ENCODE data around the gene CACNA1C. TPM values are rescaled to one million over a fixed set of nuclear protein-coding genes. Genes with fewer than 3 reads are reported as not detected.

The CACNA1C gene
- total RNA-seq, 1 donor from 2014 or later, result 0.14 TPM

DNA sequence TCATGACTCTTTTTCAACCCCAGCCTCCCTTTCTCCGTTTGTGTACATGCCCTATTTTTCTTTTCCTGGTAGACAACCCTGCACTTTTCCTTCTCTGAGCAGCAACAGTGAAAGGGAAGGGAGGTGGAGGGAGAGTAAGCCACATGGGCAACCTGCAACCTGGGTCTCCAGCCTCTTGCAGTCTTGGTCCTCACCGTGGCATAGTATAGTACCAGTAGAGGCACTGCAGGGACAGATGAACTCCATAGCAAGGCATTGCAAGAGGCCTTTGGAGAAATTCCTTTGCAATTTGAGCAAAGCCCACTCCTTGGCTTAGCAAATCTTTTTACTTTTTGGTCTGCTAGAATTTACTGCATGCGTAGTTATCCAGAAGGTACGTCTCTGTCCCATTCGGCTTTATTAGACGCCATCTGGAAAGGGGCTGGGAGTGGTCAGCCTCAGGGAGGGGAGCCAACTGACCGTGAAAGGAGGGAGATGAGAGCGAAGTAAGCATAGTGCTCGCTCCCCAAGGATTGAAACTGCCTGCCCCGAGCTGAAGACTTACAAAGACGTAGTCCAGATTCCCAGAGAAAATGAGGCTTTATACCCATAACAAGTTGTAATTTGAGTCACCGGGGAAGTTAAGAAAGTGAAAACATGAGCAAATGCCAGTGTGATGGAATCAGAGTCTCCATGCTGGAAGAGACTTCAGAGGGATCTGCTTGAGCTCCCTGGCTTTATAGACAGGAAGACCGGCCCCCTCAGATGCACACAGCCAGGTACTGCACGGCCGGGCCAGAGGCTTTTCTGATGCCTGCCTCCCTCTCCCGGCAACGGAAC lies 332.0 kb downstream of the CACNA1C start:
- H3K4me3 Mint-ChIP-seq (ENCODE audit: low read depth), result no peak overlapping the region
- no peaks in the 10 kb centered on the region for H3K9me3 Mint-ChIP-seq
- DNase-seq (ENCODE audit: low spot score), result no peak
- peaks cover 2% of the 10 kb centered on the region for H3K4me1 Mint-ChIP-seq (ENCODE audit: low read depth)
- no peaks in the 10 kb centered on the region for H3K36me3 Mint-ChIP-seq (ENCODE audit: low read depth)
- H3K27me3 Mint-ChIP-seq (ENCODE audit: low read depth), result peaks cover 14% of the 10 kb centered on the region
- intact Hi-C loops (cut with micrococcal nuclease), result loop anchor here (5.0 to 10.0 kb wide), 2 partner anchors 158 to 200 kb away; no protein-coding TSS in a partner anchor
- no peak overlapping the region for H3K27ac Mint-ChIP-seq

DNA sequence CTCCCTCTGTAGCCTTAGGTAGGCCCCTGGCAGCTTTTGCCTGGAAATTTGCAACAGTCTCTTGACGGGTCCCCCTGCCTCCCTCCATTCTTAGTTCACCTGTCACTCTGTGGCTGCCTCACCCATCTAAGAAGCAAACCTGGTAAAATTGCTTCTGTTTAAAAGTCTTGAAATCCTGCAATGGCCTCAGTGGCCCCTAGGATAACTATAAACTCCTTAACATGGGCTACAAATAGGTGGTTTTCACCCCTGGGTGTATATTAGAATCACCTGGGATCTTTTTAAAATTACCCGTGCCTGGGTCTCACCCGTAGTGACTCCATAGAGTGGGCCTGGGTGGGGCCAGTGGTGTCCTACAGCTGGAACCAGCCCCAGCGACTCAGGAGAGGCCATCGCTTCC lies 332.7 kb downstream of the CACNA1C start:
- Mint-ChIP-seq H3K9me3 (no peaks in the 10 kb centered on the region), H3K4me1 (ENCODE audit: low read depth) (peaks cover 2% of the 10 kb centered on the region), H3K4me3 (ENCODE audit: low read depth) (no peak overlapping the region), H3K27me3 (ENCODE audit: low read depth) (peaks cover 14% of the 10 kb centered on the region), H3K36me3 (ENCODE audit: low read depth) (no peaks in the 10 kb centered on the region), H3K27ac (no peak overlapping the region)
- no peak for DNase-seq (ENCODE audit: low spot score)
- intact Hi-C loops (cut with micrococcal nuclease), result loop anchor here (5.0 to 10.0 kb wide), 2 partner anchors 157 to 199 kb away; no protein-coding TSS in a partner anchor

GRCh38 chr12:2386566-2386965 lies 333.8 kb downstream of the CACNA1C start:
- H3K4me3 Mint-ChIP-seq (ENCODE audit: low read depth), result no peak overlapping the region

DNA sequence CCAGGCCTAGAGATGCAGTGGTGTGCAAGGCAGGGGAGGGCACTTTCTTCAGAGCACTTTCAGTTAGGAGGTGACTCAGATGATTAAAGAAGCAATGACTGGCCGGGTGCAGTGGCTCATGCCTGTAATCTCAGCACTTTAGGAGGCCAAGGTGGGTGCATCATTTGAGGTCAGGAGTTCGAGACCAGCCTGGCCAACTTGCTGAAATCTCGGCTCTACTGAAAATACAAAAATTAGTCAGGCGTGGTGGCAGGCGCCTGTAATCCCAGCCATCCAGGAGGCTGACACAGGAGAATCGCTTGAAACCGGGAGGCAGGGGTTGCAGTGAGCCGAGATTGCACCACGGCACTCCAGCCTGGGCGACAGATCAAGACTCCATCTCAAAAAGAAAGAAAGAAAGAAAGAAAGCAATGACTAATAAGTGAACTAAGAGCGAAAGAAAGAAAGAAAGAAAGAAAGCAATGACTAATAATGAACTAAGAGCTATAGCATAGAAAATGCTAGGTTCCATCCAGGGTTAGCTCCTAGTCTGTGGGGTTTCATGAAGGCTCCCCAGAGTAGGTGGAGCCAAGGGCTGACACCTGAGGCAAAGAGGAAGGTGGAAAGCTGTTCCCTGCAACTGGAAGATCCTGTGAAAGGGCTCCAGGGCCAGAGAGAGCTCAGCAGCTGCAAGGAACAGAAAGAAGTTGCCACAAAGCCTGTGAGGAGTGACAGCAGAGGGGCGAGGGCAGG lies 334.5 kb downstream of the CACNA1C start:
- H3K9me3 Mint-ChIP-seq, result no peaks in the 10 kb centered on the region
- intact Hi-C loops (cut with micrococcal nuclease), result loop anchor here (1.0 to 10.0 kb wide), 3 partner anchors 29 to 198 kb away; no protein-coding TSS in a partner anchor
- H3K4me1 Mint-ChIP-seq (ENCODE audit: low read depth), result no peaks in the 10 kb centered on the region
- H3K36me3 Mint-ChIP-seq (ENCODE audit: low read depth), result no peaks in the 10 kb centered on the region
- no peak overlapping the region for H3K4me3 Mint-ChIP-seq (ENCODE audit: low read depth)
- DNase-seq (ENCODE audit: low spot score), result no peak
- H3K27ac Mint-ChIP-seq, result no peak overlapping the region
- H3K27me3 Mint-ChIP-seq (ENCODE audit: low read depth), result peaks cover 14% of the 10 kb centered on the region

More at GRCh38 chr12:2386566-2386965, 333.8 kb downstream of the CACNA1C start:
- no peaks in the 10 kb centered on the region for H3K9me3 Mint-ChIP-seq
- intact Hi-C loops (cut with micrococcal nuclease), result loop anchor here (5.0 to 10.0 kb wide), 2 partner anchors 156 to 198 kb away; no protein-coding TSS in a partner anchor
- no peak for DNase-seq (ENCODE audit: low spot score)
- H3K4me1 Mint-ChIP-seq (ENCODE audit: low read depth), result no peaks in the 10 kb centered on the region
- H3K36me3 Mint-ChIP-seq (ENCODE audit: low read depth), result no peaks in the 10 kb centered on the region
- H3K27me3 Mint-ChIP-seq (ENCODE audit: low read depth), result peaks cover 15% of the 10 kb centered on the region
- H3K27ac Mint-ChIP-seq, result no peak overlapping the region

DNA sequence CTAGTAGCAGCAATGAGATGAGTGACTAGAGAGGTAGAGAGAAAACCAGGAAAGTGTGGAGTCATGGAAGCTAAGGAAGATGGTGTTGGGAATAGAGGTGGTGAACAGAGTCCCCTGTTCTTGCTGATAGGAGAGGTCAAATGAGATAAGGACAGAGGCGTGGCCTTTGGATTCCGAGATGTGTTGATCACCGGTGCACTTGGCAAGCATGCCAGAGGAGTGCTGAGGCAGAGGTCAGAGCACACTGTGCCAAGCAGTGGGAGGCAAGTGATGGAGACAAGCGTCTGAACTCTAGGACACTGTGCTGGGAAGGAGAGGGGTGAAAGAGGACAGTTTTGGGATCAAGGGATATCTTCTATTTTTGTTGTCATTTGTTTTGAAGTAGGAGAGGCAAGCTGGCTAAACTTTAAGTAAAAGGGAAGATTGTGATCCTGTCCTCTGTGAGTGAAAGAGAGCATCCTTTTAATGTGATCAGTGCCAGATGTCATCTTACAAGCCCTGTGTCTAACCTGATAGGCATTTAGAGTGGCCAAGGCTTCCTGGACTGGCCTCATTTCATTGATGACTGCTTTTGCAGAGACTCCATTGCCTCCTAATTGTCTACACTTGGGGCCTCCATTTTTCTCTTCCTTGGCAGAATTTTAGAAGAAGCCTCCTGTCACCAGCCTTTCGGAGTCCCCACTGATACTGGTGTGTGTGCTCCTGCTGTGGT lies 336.4 kb downstream of the CACNA1C start:
- no peak overlapping the region for H3K27ac Mint-ChIP-seq
- no peak for DNase-seq (ENCODE audit: low spot score)
- intact Hi-C loops (cut with micrococcal nuclease), result loop anchor here (5.0 to 10.0 kb wide), 2 partner anchors 153 to 196 kb away; no protein-coding TSS in a partner anchor
- H3K27me3 Mint-ChIP-seq (ENCODE audit: low read depth), result peaks cover 7% of the 10 kb centered on the region
- no peaks in the 10 kb centered on the region for H3K36me3 Mint-ChIP-seq (ENCODE audit: low read depth)
- no peaks in the 10 kb centered on the region for H3K9me3 Mint-ChIP-seq
- H3K4me1 Mint-ChIP-seq (ENCODE audit: low read depth), result no peaks in the 10 kb centered on the region
- H3K4me3 Mint-ChIP-seq (ENCODE audit: low read depth), result no peak overlapping the region

DNA sequence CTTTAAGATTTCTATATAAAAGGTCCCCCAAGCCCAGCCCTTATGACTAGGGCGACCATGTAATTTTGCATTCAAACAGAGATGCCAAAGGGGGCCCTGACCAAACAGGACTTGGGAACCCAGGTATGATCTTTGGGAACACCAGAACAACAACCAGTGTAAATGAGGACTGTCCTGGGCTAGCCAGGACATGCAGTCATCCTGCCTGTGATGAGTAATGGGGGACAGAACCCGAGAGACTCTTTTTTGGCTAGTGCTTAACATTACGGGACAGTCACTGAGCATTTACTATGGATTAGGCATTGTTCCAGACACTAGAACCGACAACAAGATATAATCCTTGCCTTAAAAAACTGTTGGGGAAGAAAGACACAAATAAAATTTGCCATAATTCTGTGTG lies 337.3 kb downstream of the CACNA1C start:
- H3K36me3 Mint-ChIP-seq (ENCODE audit: low read depth), result no peaks in the 10 kb centered on the region
- H3K27ac Mint-ChIP-seq, result no peak overlapping the region
- peaks cover 3% of the 10 kb centered on the region for H3K27me3 Mint-ChIP-seq (ENCODE audit: low read depth)
- H3K9me3 Mint-ChIP-seq, result no peaks in the 10 kb centered on the region
- intact Hi-C loops (cut with micrococcal nuclease), result no loop called here
- no peak overlapping the region for H3K4me3 Mint-ChIP-seq (ENCODE audit: low read depth)
- DNase-seq (ENCODE audit: low spot score), result no peak
- H3K4me1 Mint-ChIP-seq (ENCODE audit: low read depth), result no peaks in the 10 kb centered on the region

- Mint-ChIP-seq H3K9me3 (no peaks in the 10 kb centered on the region), H3K4me3 (ENCODE audit: low read depth) (no peak overlapping the region), H3K27ac (no peak overlapping the region), H3K27me3 (ENCODE audit: low read depth) (peaks cover 3% of the 10 kb centered on the region), H3K36me3 (ENCODE audit: low read depth) (no peaks in the 10 kb centered on the region), H3K4me1 (ENCODE audit: low read depth) (no peaks in the 10 kb centered on the region)
- intact Hi-C loops (cut with micrococcal nuclease), result no loop called here
- no peak for DNase-seq (ENCODE audit: low spot score)
Measured at GRCh38 chr12:2390850-2391390, 338.1 kb downstream of the CACNA1C start.

GRCh38 chr12:2391740-2392331 lies 339.0 kb downstream of the CACNA1C start:
- Mint-ChIP-seq H3K27me3 (ENCODE audit: low read depth) (peaks cover 3% of the 10 kb centered on the region), H3K27ac (no peak overlapping the region), H3K36me3 (ENCODE audit: low read depth) (no peaks in the 10 kb centered on the region), H3K9me3 (no peaks in the 10 kb centered on the region), H3K4me3 (ENCODE audit: low read depth) (no peak overlapping the region), H3K4me1 (ENCODE audit: low read depth) (no peaks in the 10 kb centered on the region)
- intact Hi-C loops (cut with micrococcal nuclease), result no loop called here
- DNase-seq (ENCODE audit: low spot score), result no peak

DNA sequence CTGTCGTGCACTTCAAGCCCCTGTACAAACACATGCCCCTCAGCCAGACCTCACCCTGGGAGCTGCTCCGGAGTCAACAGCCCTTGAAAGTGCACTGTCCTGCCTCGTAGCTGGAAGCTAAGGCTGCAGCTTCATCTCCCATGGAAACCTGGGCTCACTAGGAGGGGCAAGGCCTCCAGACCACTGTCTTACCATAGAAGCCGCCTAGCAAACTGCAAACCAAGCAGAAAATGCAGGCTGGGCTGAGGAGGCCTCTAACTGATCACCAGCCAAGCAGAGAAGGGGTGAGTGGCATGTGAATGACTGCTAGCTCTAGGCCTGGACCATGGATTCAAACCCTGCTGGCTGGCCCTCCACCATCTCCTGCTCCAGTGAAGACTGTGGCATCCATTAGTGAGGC lies 340.2 kb downstream of the CACNA1C start:
- no peak for DNase-seq (ENCODE audit: low spot score)
- intact Hi-C loops (cut with micrococcal nuclease), result no loop called here
- no peaks in the 10 kb centered on the region for H3K4me1 Mint-ChIP-seq (ENCODE audit: low read depth)
- no peaks in the 10 kb centered on the region for H3K36me3 Mint-ChIP-seq (ENCODE audit: low read depth)
- H3K9me3 Mint-ChIP-seq, result no peaks in the 10 kb centered on the region
- H3K27ac Mint-ChIP-seq, result no peak overlapping the region
- H3K4me3 Mint-ChIP-seq (ENCODE audit: low read depth), result no peak overlapping the region
- H3K27me3 Mint-ChIP-seq (ENCODE audit: low read depth), result peaks cover 3% of the 10 kb centered on the region

- peaks cover 5% of the 10 kb centered on the region for H3K27me3 Mint-ChIP-seq (ENCODE audit: low read depth)
- no peaks in the 10 kb centered on the region for H3K36me3 Mint-ChIP-seq (ENCODE audit: low read depth)
- DNase-seq (ENCODE audit: low spot score), result no peak
- no peak overlapping the region for H3K4me3 Mint-ChIP-seq (ENCODE audit: low read depth)
- H3K27ac Mint-ChIP-seq, result no peak overlapping the region
- no peaks in the 10 kb centered on the region for H3K9me3 Mint-ChIP-seq
- no peaks in the 10 kb centered on the region for H3K4me1 Mint-ChIP-seq (ENCODE audit: low read depth)
- intact Hi-C loops (cut with micrococcal nuclease), result no loop called here
Measured at GRCh38 chr12:2393996-2394395, 341.2 kb downstream of the CACNA1C start.

DNA sequence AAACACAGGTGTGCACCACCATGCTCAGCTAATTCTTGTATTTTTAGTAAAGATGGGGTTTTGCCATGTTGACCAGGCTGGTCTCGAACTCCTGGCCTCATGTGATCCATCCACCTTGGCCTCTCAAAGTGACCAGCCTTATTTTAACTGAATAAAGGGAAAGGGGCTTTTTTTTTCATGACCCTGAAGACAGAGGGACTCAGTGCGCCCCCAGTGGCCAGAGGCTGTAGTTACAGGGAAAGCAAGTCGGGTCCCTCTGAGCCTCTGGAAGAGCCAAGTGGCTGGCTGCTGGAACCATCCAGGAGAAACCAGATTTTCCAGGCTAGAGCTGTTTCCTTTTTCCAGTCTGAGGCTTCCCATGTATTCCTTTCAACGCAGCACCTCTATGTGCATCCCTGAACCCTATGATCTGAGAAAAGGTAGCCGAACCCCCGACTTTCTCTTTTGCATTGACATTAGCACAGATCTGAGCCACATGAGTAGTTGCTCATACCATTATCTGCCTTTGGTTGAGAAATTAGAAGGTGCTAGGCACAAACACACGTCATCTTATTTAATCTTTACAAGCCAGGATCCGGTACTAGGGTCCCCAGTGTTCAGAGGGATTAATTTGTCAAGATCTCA lies 342.7 kb downstream of the CACNA1C start:
- Mint-ChIP-seq H3K4me1 (ENCODE audit: low read depth) (no peaks in the 10 kb centered on the region), H3K4me3 (ENCODE audit: low read depth) (no peak overlapping the region), H3K27ac (no peak overlapping the region), H3K27me3 (ENCODE audit: low read depth) (peaks cover 9% of the 10 kb centered on the region), H3K9me3 (no peaks in the 10 kb centered on the region), H3K36me3 (ENCODE audit: low read depth) (no peaks in the 10 kb centered on the region)
- intact Hi-C loops (cut with micrococcal nuclease), result no loop called here
- DNase-seq (ENCODE audit: low spot score), result no peak

GRCh38 chr12:2396448-2396871 lies 343.7 kb downstream of the CACNA1C start:
- DNase-seq (ENCODE audit: low spot score), result no peak
- peaks cover 6% of the 10 kb centered on the region for H3K27me3 Mint-ChIP-seq (ENCODE audit: low read depth)
- intact Hi-C loops (cut with micrococcal nuclease), result no loop called here
- no peak overlapping the region for H3K27ac Mint-ChIP-seq
- H3K4me1 Mint-ChIP-seq (ENCODE audit: low read depth), result no peaks in the 10 kb centered on the region
- H3K36me3 Mint-ChIP-seq (ENCODE audit: low read depth), result no peaks in the 10 kb centered on the region
- H3K9me3 Mint-ChIP-seq, result no peaks in the 10 kb centered on the region
- H3K4me3 Mint-ChIP-seq (ENCODE audit: low read depth), result no peak overlapping the region
